Measurements from ENCODE around the gene MCRIP1. TPM values are rescaled to one million over a fixed set of nuclear protein-coding genes. Genes with fewer than 3 reads are reported as not detected.

MCRIP1 gene
- total and polyA plus RNA-seq, 9 of the 15 experiments (the other 6 are each of a cell fraction or from before 2014, with no cell fraction given) = 0.39 to 35.8 (median 9.7) TPM

DNA sequence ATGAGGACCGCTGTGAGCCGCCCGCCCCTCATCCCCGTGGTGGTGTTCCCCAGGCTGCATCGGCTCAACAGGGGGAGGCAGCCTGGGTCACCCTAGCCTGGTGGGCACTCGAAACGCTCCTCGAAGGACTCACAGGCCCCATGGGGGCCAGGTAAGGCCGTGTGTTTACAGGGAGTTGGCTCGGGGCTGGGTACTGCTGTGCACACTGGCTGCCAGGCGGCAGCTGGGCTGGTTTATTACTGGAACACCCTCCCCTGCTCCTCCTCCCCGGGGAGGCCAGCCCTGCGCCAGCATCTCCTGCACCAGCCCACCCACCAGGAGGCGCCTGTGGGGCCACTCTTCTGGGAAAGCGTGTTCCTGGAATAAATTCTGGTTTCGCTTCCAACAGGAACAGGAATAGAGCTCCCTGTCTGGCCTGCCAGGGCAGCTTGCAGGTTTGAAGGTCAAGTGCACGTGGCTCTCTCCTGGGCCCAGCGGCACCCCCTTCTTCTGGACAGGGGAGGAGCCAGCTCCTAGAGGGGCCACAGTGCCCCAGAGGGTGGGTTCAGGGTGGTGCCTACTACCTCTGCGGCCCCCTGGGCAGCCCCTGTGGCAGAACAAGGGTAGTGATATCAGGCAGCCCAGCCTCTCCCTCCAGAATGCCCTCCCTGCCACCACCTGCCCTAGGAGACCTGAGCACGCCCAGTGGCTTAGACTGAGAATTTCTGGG lies 11.3 kb downstream of the MCRIP1 start (continued):
- TF ChIP-seq ZNF398 (CRISPR knock-in tag; IDR thresholded peaks at IDR 0.05) (no peak), FIP1L1 (IDR thresholded peaks at IDR 0.05; ENCODE audit: low read depth, low read length, poor library complexity, severe bottlenecking) (no peak), MTA2 (IDR thresholded peaks at IDR 0.05; ENCODE audit: low read depth) (no peak), SNRNP70 (optimal IDR thresholded peaks at IDR 0.05; ENCODE audit: low read depth, low read length) (no peak), NFE2 (IDR thresholded peaks at IDR 0.05; ENCODE audit: low read depth) (no peak), TCF7L2 (IDR thresholded peaks at IDR 0.05; ENCODE audit: low read depth, low read length) (no peak), ILF3 (IDR thresholded peaks at IDR 0.05; ENCODE audit: borderline replicate concordance) (no peak), NFIC (IDR thresholded peaks at IDR 0.05) (no peak), LARP7 (IDR thresholded peaks at IDR 0.05) (no peak), PCBP1 (IDR thresholded peaks at IDR 0.05; ENCODE audit: low read depth, low read length, poor library complexity, severe bottlenecking) (no peak), RBM14 (IDR thresholded peaks at IDR 0.05; ENCODE audit: borderline replicate concordance, insufficient read depth, low read depth, low read length) (no peak), DACH1 (IDR thresholded peaks at IDR 0.05; ENCODE audit: partially characterized antibody) (no peak), COPS2 (conservative IDR thresholded peaks at IDR 0.05) (no peak), BHLHE40 (IDR thresholded peaks at IDR 0.05; ENCODE audit: low read length) (peak; percentile 70), KDM2B (CRISPR knock-in tag; IDR thresholded peaks at IDR 0.05) (no peak), MYNN (IDR thresholded peaks at IDR 0.05) (peak; percentile 80; the same call in 1 of the 2 replicates), MYNN (CRISPR knock-in tag; IDR thresholded peaks at IDR 0.05) (no peak), HDAC8 (tag; IDR thresholded peaks at IDR 0.05) (peak; percentile 90), GATAD2A (IDR thresholded peaks at IDR 0.05) (peak; percentile 71; the same call in 1 of the 2 replicates)
- TF ChIP-seq, protein P1, sequence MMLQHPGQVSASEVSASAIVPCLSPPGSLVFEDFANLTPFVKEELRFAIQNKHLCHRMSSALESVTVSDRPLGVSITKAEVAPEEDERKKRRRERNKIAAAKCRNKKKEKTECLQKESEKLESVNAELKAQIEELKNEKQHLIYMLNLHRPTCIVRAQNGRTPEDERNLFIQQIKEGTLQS (IDR thresholded peaks at IDR 0.05) = no peak
- TF ChIP-seq, protein P1 (CRISPR knock-in tag; conservative IDR thresholded peaks at IDR 0.05) = no peak; the same call in 1 of the 2 replicates
- TF ChIP-seq, protein P2, sequence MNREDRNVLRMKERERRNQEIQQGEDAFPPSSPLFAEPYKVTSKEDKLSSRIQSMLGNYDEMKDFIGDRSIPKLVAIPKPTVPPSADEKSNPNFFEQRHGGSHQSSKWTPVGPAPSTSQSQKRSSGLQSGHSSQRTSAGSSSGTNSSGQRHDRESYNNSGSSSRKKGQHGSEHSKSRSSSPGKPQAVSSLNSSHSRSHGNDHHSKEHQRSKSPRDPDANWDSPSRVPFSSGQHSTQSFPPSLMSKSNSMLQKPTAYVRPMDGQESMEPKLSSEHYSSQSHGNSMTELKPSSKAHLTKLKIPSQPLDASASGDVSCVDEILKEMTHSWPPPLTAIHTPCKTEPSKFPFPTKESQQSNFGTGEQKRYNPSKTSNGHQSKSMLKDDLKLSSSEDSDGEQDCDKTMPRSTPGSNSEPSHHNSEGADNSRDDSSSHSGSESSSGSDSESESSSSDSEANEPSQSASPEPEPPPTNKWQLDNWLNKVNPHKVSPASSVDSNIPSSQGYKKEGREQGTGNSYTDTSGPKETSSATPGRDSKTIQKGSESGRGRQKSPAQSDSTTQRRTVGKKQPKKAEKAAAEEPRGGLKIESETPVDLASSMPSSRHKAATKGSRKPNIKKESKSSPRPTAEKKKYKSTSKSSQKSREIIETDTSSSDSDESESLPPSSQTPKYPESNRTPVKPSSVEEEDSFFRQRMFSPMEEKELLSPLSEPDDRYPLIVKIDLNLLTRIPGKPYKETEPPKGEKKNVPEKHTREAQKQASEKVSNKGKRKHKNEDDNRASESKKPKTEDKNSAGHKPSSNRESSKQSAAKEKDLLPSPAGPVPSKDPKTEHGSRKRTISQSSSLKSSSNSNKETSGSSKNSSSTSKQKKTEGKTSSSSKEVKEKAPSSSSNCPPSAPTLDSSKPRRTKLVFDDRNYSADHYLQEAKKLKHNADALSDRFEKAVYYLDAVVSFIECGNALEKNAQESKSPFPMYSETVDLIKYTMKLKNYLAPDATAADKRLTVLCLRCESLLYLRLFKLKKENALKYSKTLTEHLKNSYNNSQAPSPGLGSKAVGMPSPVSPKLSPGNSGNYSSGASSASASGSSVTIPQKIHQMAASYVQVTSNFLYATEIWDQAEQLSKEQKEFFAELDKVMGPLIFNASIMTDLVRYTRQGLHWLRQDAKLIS (CRISPR knock-in tag; IDR thresholded peaks at IDR 0.05) = peak; percentile 28; the same call in 1 of the 2 replicates
- TF ChIP-seq, protein P3, sequence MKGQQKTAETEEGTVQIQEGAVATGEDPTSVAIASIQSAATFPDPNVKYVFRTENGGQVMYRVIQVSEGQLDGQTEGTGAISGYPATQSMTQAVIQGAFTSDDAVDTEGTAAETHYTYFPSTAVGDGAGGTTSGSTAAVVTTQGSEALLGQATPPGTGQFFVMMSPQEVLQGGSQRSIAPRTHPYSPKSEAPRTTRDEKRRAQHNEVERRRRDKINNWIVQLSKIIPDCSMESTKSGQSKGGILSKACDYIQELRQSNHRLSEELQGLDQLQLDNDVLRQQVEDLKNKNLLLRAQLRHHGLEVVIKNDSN (CRISPR knock-in tag; IDR thresholded peaks at IDR 0.05) = no peak; the same call in 1 of the 2 replicates

Measured in K562 (cell line).